Measurements from ENCODE around the gene CRP.

DNA sequence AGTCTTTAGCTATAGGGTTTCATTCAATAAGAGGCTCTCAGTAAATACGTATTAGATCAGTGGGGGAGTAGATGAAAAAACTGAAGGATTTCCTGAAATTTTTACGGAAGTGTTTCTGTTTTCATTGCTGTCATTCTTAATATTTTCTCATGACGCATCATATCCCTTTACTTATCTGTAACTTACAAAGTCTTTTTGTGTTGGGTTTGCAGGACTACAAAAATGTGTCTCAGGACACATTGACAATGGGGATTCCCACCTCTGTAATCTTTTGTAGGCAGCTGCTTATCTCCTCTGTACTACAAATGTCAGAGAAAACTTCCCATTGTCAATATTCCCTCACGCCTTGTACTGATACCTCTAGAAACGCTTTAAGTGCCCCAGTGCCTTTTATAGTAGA, 35.5 kb downstream of the CRP start:
- TF ChIP-seq, protein P1, sequence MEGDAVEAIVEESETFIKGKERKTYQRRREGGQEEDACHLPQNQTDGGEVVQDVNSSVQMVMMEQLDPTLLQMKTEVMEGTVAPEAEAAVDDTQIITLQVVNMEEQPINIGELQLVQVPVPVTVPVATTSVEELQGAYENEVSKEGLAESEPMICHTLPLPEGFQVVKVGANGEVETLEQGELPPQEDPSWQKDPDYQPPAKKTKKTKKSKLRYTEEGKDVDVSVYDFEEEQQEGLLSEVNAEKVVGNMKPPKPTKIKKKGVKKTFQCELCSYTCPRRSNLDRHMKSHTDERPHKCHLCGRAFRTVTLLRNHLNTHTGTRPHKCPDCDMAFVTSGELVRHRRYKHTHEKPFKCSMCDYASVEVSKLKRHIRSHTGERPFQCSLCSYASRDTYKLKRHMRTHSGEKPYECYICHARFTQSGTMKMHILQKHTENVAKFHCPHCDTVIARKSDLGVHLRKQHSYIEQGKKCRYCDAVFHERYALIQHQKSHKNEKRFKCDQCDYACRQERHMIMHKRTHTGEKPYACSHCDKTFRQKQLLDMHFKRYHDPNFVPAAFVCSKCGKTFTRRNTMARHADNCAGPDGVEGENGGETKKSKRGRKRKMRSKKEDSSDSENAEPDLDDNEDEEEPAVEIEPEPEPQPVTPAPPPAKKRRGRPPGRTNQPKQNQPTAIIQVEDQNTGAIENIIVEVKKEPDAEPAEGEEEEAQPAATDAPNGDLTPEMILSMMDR (IDR thresholded peaks at IDR 0.05), result no peak
- TF ChIP-seq POLR2A (IDR thresholded peaks at IDR 0.05), result no peak
